Hypothalamus (tissue), 51 donors: Measurements from ENCODE around the gene DNM3.

Experiments used
- DNase-seq, 51 donors: peaks; one replicate each; lab custom pipeline; 2025; lab: John Stamatoyannopoulos, UW

DNM3 gene

DNA sequence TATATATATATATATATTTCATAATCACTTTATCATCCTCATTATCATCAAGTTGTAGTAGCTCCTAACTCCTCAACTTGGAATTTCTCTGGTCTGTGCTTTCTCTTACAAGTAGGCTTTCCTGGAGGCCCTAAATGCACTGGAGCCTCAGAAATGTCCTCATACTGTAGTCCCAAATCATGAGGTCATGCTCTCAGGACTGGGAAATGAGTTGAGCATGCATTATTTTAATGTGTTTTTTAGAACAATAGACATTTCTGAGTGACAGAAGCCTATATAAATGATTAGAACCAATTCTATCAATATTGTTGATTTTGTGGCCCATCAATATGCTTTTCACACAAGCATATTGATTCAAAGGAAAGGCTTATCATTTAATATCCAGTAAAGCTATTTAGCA, 536.3 kb downstream of the DNM3 start:
- no peak for DNase-seq

GRCh38 chr1:172378109-172378760, 536.9 kb downstream of the DNM3 start:
- DNase-seq: no peak

DNA sequence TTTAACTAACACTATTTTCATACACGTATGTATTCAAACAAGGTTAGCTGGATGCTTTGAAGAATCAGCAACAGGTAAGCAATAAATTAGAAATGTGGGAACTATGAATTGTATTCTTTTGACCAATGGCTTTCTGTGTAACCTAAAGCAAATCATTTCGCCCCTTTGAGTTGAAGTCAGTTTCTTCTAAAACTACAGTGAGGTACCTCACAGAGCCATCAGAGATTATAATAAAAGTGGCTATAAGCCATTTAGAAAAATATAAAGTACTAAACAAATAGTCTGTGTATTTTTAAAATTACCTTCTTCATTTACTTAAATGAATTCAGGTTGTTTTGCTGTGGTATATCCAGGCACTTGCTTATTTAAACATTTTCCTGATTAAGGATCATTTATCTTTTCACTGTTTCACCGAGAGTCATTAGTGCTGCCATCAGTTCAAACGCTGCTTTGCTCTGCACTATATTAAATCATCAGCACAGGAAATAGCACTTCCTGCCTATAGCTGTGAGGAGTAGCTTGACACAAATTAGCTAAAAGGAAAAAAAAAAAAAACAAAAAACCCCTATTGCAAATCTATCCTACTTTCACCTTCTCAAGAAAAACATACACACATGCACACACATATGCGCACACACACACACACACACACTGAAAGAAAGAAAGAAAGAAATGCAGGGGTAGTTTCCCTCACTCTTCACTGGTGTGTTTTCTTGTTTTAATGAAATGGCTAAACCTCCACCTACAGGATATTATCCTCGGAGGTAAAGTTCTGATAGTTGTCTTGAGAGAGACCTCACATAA, 539.3 kb downstream of the DNM3 start:
- DNase-seq: no peak

GRCh38 chr1:172381946-172382345, 540.6 kb downstream of the DNM3 start:
- no peak for DNase-seq

GRCh38 chr1:172382406-172382805, 541.1 kb downstream of the DNM3 start:
- no peak for DNase-seq

DNA sequence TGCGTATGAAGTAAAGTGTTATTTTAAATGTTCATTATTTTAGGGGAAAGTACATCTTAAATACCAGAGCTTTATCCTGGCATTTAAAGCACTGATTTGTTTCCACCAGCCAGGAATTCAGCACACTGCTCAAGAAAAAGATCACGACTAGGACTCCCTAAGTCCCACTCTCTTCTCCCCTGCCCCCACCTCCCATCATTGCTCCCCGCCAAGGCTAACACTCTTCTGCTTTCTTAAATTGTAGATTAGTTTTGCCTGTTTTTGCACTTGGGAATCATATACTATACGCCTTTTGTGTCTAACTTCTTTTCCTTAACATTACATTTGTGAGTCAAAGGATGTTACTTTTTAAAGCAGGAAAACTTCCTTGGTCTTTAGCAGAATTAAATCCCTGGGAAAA, 541.7 kb downstream of the DNM3 start:
- no peak for DNase-seq

DNA sequence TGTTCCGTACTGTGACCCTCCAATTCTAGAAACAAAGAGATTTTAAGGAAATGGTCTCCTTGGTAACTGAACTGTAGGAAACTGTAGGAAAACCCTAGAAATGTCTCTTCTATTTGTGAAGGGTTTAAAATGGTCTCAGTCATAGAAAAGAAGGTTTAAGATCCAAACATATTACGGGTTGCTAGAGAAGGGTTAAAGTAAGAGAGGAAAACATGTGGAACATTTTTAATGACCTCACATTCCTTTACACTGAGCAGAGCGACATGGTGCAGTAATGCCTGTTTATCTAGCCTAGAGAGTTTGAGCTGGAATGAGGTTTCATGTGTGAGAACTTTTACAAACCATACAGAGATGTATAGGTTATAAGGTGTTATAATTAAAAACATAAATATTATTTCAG, 542.2 kb downstream of the DNM3 start:
- no peak for DNase-seq

GRCh38 chr1:172384656-172385055, 543.4 kb downstream of the DNM3 start:
- no peak for DNase-seq

- no peak for DNase-seq
These were observed 544.7 kb downstream of the DNM3 start for GRCh38 chr1:172386046-172386445.

- DNase-seq: no peak
These were observed 547.2 kb downstream of the DNM3 start for GRCh38 chr1:172388490-172388889.

- no peak for DNase-seq
These were observed 549.0 kb downstream of the DNM3 start for GRCh38 chr1:172390301-172390682.

- peak in 11 of 51 donors; percentile 3 to 21 (median 10) for DNase-seq
These were observed 549.6 kb downstream of the DNM3 start for GRCh38 chr1:172390683-172391551.

- no peak for DNase-seq
These were observed 550.7 kb downstream of the DNM3 start for GRCh38 chr1:172391976-172392375.

DNA sequence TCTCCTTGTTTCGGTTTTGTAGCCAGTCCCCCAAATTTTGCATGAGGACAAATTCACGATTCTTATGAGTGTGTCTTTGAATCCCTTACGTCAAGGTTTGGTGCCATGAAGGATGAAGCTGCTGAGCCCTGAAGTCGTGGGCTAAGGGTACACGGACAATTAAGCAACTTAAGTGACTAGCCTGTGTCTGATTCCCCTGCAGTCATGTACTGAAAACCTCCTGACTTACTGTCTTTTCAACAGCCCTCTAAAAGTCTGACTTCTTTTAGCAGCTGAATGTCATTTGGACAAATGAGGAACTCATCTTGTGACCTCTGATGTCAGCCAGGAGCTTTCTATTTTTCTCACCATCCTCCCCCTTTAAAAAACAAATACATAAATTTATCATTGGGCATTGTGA, 552.1 kb downstream of the DNM3 start:
- DNase-seq: peak in 2 of 51 donors; percentile 8 to 16

DNA sequence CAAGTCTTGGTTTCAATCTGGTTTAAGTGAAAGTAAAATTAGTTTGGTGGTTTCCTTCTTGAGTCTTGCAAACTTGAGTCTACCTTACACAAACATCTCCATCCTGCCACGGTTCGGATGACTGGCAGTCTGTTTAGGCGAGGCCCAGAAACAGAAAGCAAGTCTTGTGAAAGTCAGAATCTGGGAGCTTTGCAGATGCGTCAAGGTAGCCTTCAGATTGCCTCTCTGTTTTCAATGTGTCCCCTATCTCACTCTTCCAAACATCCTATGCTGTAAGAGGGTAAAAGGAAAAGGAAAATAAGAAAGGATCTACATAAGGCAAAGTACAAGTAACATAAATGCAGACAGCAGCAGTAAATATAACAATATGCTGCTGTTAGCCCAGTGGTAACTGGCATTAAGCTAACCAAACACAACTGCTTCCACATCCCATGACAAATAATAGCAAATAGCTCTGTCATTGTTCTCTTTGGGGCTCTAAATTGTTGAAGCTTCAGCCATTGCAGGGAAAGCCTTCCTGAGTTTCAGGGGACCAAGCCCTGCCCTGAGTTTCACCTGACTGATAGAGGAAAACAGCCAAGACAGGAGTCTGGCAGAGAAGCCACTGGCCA, 552.9 kb downstream of the DNM3 start:
- peak in 6 of 51 donors; percentile 1 to 71 (median 13) for DNase-seq

DNA sequence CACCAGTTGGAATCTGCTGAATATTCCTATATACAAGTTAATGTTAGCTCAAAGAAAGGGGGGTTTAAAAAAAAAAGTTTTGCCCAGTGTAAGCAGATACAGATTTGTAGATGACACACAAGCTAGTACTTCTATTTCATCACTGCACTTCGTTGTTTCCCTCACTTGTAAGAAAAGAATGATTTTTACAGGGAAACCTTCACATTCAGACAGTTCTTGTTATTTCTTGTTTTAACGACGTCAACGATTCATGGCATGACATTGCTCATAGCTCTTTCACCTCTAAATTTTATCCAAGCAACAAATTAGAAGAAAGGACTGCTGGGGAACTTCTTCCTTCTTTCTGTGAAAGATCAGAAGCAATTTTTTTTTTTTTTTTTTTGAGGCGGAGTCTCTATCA, 553.5 kb downstream of the DNM3 start:
- no peak for DNase-seq

DNA sequence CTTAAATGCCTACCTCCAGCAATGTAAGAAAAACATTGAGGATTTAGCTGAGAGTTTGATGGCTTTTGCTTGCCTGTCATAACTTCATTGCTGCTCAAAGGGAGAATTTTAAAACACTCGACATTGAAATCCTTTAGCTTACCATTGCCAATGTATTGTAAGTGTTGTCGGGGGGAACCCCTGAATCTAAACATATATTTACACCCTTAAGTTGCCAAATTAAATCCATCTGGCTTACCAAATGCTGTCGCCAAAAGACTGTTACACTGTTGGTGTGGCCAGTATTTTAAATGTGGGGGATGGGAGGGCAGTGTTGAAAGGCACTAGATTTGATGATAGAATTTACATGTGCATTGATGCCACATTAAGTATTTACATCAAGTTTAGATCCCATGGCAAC, 554.3 kb downstream of the DNM3 start:
- DNase-seq: no peak

- DNase-seq: no peak
These were observed 555.9 kb downstream of the DNM3 start for GRCh38 chr1:172397221-172397620.

- DNase-seq: no peak
These were observed 556.3 kb downstream of the DNM3 start for GRCh38 chr1:172397633-172398032.

- DNase-seq: peak in 1 of 51 donors; percentile 47
These were observed 556.9 kb downstream of the DNM3 start for GRCh38 chr1:172398193-172398592.
